Colonic mucosa (tissue), 4 donors: Measurements from ENCODE around the gene TENM3. TPM values are rescaled to one million over a fixed set of nuclear protein-coding genes. Genes with fewer than 3 reads are reported as not detected.

Source experiments
- DNase-seq: peaks from one replicate; pipeline ENCODE4 v3.0.0-alpha.2; 2020
- H3K27ac ChIP-seq: fragments of 200-600 bp; one replicate; pipeline ENCODE4 v1.8.0; 2021
- H3K27me3 ChIP-seq: fragments of 200-600 bp; one replicate; pipeline ENCODE4 v1.8.0; 2021
- H3K36me3 ChIP-seq: fragments of 200-600 bp; one replicate; pipeline ENCODE4 v1.8.0; 2021
- H3K4me1 ChIP-seq: fragments of 200-600 bp; one replicate; pipeline ENCODE4 v1.8.0; 2021; ENCODE audit warnings: mild to moderate bottlenecking
- H3K4me3 ChIP-seq: fragments of 200-600 bp; one replicate; pipeline ENCODE4 v1.8.0; 2021
- H3K9ac ChIP-seq, 2 donors: one replicate each; pipeline ENCODE4 v1.7.0; 2013; ENCODE audit warnings: control low read depth in 2 of 2, low read depth in 2 of 2, low read length in 2 of 2
- H3K9me3 ChIP-seq: fragments of 200-600 bp; one replicate; pipeline ENCODE4 v1.8.0; 2021
- intact Hi-C: fragments of 100-400 bp; cut with DNase I; formaldehyde crosslinking; loops from one replicate; pipeline ENCODE4 v1.14.1; 2022
- total RNA-seq, 2 donors: library from RNA; stranded (reverse); fragmentation: NEBNext Ultra II Directional in 1 of 2; extraction: Animal tissue kit (Norgen Biotek cat#: 25700) in 1 of 2; gene quantifications; one replicate each; pipeline ENCODE4 v1.2.1, GENCODE V29; 2021
- TF ChIP-seq, protein P1 (sequence below): fragments of 200-600 bp; IDR thresholded peaks from one replicate; pipeline ENCODE4 v1.8.0; 2022; ENCODE audit warnings: antibody characterized with exemption, mild to moderate bottlenecking
- donor health status: healthy.
- donor health status: DM: no; HTN: no; CAD: no.
- donor health status: DM: no; HTN: no; CAD: no.

TENM3 gene
- total RNA-seq, 2 donors from 2014 or later: 0.32 to 1.6 TPM

DNA sequence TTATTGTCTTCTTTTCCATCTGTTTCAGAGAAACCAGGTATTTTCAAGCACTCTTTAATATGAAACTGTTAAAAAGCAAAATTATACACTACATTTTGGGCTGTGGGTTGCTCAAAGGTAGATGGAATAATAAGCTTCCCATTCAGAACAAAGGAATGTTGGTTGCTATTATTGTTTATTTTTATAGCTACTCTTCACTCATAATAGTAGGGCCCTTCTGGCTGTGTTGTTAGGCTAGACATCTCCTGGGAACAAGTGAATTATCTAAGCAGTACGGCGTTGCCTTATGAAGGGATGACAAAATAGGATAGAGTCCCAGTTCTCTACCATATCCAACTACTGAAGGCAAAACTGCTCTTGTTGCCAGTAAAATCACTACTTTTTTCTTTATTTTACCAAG, 34.2 kb downstream of the TENM3 start:
- Histone ChIP-seq H3K4me1 (no peaks in the 10 kb centered on the region), H3K9me3 (no peaks in the 10 kb centered on the region), H3K27me3 (no peaks in the 10 kb centered on the region), H3K4me3 (no peak overlapping the region), H3K27ac (no peak overlapping the region), H3K9ac (no peak overlapping the region), H3K36me3 (no peaks in the 10 kb centered on the region)
- no peak for DNase-seq
- intact Hi-C loops: no loop called here
- TF ChIP-seq, protein P1, sequence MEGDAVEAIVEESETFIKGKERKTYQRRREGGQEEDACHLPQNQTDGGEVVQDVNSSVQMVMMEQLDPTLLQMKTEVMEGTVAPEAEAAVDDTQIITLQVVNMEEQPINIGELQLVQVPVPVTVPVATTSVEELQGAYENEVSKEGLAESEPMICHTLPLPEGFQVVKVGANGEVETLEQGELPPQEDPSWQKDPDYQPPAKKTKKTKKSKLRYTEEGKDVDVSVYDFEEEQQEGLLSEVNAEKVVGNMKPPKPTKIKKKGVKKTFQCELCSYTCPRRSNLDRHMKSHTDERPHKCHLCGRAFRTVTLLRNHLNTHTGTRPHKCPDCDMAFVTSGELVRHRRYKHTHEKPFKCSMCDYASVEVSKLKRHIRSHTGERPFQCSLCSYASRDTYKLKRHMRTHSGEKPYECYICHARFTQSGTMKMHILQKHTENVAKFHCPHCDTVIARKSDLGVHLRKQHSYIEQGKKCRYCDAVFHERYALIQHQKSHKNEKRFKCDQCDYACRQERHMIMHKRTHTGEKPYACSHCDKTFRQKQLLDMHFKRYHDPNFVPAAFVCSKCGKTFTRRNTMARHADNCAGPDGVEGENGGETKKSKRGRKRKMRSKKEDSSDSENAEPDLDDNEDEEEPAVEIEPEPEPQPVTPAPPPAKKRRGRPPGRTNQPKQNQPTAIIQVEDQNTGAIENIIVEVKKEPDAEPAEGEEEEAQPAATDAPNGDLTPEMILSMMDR: no peak

DNA sequence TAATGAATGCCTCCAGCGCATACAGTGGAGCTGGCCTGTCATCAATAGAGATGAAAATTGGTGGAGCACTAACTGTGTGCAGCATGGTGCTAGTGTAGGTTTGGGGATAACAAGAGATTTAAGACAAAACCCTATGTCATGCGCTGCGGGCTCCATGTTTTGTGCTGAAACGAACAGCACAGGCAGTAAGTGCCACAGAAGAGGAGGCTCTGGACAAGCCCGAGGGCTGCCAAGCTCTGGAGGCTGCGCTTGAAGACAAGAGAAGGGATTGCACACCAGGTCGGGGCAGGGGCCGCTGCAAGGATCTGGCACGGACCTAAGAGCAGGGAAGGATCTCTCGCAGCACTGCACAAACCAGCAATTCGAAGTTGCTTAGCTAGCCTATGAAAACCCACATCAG, 35.5 kb downstream of the TENM3 start:
- H3K4me1 ChIP-seq: no peaks in the 10 kb centered on the region
- no peak for DNase-seq
- no peaks in the 10 kb centered on the region for H3K36me3 ChIP-seq
- H3K27ac ChIP-seq: no peak overlapping the region
- TF ChIP-seq, protein P1: no peak
- intact Hi-C loops: no loop called here
- H3K27me3 ChIP-seq: no peaks in the 10 kb centered on the region
- H3K4me3 ChIP-seq: no peak overlapping the region
- no peaks in the 10 kb centered on the region for H3K9me3 ChIP-seq
- no peak overlapping the region for H3K9ac ChIP-seq

DNA sequence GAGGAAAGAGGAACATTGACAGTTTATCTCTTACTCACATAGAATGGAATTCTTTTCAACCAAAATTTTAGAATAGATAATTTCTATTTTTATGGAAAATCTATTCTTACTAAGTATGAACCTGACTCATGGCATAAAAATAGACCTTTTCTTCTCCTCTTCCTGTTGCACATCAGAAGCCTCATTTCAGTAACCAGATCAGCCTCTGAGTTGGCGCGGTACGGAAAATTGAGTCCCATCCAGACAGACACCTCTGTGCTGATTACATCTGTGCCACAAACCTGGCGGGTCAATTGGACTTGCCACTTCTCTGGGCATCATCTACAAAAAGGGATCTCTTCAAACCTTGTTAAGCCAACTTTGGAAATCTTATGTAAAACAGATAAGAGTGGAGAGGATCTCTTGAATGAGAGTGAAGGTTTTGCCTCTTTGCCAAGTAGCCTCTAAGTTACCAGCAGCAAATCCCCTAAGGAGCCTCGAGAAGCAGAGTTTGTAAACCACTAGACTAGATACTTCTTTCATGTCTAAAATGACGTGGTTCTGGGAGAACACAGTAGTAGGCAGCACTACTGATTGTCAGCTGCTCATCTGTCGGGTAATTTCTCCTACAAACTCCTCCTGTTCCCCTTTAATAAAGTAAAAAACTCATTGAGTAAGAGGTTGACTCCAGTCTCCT, 37.4 kb downstream of the TENM3 start:
- Histone ChIP-seq H3K27me3 (no peaks in the 10 kb centered on the region), H3K36me3 (no peaks in the 10 kb centered on the region), H3K9ac (no peak overlapping the region), H3K27ac (no peak overlapping the region), H3K4me1 (no peaks in the 10 kb centered on the region), H3K9me3 (no peaks in the 10 kb centered on the region), H3K4me3 (no peak overlapping the region)
- TF ChIP-seq, protein P1: no peak
- no peak for DNase-seq
- intact Hi-C loops: no loop called here

DNA sequence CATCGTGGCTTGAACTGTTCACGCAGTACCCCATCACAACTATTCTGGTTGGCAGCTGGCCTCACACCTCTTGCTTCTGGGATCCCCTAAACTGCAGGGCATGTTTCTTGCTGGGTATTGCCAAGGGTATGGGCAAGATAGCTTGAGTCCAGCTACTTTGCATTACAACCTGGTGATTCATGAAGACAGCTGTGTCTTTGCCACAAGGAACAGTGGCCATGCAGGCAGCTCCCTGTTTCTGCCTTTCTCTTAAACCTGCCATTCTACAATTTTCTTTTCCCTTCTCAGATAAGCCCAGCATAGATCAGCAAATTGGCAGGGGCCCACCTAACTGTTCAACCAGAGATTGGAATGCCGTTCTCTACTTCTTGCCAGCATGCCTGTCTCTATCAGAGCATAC, 42.8 kb downstream of the TENM3 start:
- no peak overlapping the region for H3K9ac ChIP-seq
- no peaks in the 10 kb centered on the region for H3K9me3 ChIP-seq
- DNase-seq: no peak
- H3K36me3 ChIP-seq: no peaks in the 10 kb centered on the region
- intact Hi-C loops: no loop called here
- H3K27ac ChIP-seq: no peak overlapping the region
- no peak overlapping the region for H3K4me3 ChIP-seq
- TF ChIP-seq, protein P1: no peak
- H3K4me1 ChIP-seq: no peaks in the 10 kb centered on the region
- H3K27me3 ChIP-seq: no peaks in the 10 kb centered on the region

DNA sequence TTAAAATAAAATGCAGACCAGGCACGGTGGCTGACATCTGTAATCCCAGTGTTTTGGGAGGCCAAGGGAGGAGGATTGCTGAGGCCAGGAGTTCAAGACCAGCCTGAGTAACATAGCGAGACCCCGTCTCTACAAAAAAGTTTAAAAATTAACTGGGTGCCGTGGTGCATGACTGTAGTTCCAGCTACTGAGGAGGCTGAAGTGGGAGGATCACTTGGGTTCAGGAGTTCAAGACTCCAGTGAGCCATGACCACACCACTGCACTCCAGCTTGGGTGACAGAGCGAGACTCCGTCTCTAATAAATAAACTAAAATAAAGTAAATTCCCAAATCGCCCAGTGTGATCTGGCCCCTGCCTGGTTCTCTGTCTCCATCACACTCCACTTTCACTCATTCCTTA, 43.7 kb downstream of the TENM3 start:
- intact Hi-C loops: no loop called here
- H3K4me3 ChIP-seq: no peak overlapping the region
- H3K27me3 ChIP-seq: no peaks in the 10 kb centered on the region
- H3K9ac ChIP-seq: no peak overlapping the region
- H3K27ac ChIP-seq: no peak overlapping the region
- H3K4me1 ChIP-seq: no peaks in the 10 kb centered on the region
- TF ChIP-seq, protein P1: no peak
- H3K9me3 ChIP-seq: no peaks in the 10 kb centered on the region
- H3K36me3 ChIP-seq: no peaks in the 10 kb centered on the region
- no peak for DNase-seq
